Heart left ventricle (tissue), 13 donors: Measurements from ENCODE around the gene TAF7.

Experiments
- CTCF ChIP-seq, 12 donors: fragments of 200-600 bp; sonication (generic) in 4 of 12; IDR thresholded peaks; one replicate each; pipeline versions ENCODE4 v1.5.0 to v1.8.0; 2018 to 2022; ENCODE audit warnings: antibody characterized with exemption in 12 of 12, mild to moderate bottlenecking in 5 of 12
- POLR2A ChIP-seq, 2 donors: fragments of 450-650 bp; IDR thresholded peaks; one replicate each; pipeline ENCODE4 v1.6.1; 2017; ENCODE audit warnings: antibody characterized with exemption in 2 of 2, mild to moderate bottlenecking in 2 of 2, moderate library complexity in 2 of 2
- donor health status: ischemic (EF 13 %, LVEDD 7.1; RV severe dilation, severe dysfunction).
- donor health status: DM: no; HTN: yes; CAD: no.
- donor health status: DM: no; HTN: no; CAD: no.
- donor health status: ischemic (EF 25% LVEDD 6.9; RV normal size, moderate dysfunction).
- donor health status: ischemic (EF 25% LVEDD 5.7; RV mildly dilated, moderate dysfunction).
- donor health status: ischemic (EF 35%, LVEDD 5.7; RV mildly dilated, moderate dysfunction).
- donor health status: nonischemic (EF 11% LVEDD 7.7; RV severe dilation, severe dysfunction).
- donor health status: DM: yes; HTN: yes; CAD: no.
- donor health status: PGD.
- donor health status: ischemic (EF 29% LVEDD 5.4; RV normal size, mild dysfunction).
- donor health status: nonischemic (EF 23%, LVEDD 6.1; RV moderate dilation, normal function).

- TF ChIP-seq CTCF (IDR thresholded peaks at IDR 0.05): no peak
- TF ChIP-seq POLR2A (IDR thresholded peaks at IDR 0.05): no peak
Measured at GRCh38 chr5:141342773-141343172, 22.2 kb upstream of the TAF7 start.
